Caco-2 (cell line): ENCODE data around the gene GPR17. TPM values are rescaled to one million over a fixed set of nuclear protein-coding genes. Genes with fewer than 3 reads are reported as not detected.

ENCODE experiments used
- BruUV-seq: library from RNA; stranded (reverse); fragments of 400-500 nt; replicated peaks from 2 replicates; lab custom pipeline; 2021; lab: Mats Ljungman, UMichigan
- CTCF ChIA-PET: fragments of 300-600 bp; sonication (Branson Sonifier 250); formaldehyde crosslinking; loops from one replicate; lab custom pipeline; 2022; ENCODE audit warnings: antibody characterized with exemption; lab: Charles Lee
- POLR2A ChIA-PET: fragments of 300-600 bp; sonication (Branson Sonifier 250); formaldehyde crosslinking; loops from one replicate; lab custom pipeline; 2022; ENCODE audit warnings: antibody characterized with exemption; lab: Charles Lee
- DNase-seq, 2 experiments: peaks; one replicate each; pipeline versions ENCODE4 v3.0.0 to v3.0.0-alpha.2; 2020 to 2022
- H3K27me3 ChIP-seq: replicated peaks from 2 replicates; pipeline ENCODE4 v1.6.0; 2011; ENCODE audit warnings: low read length; ENCODE audit not compliant: control insufficient read depth, insufficient read depth
- H3K36me3 ChIP-seq: 2 replicates; pipeline ENCODE4 v1.5.1; 2011; ENCODE audit warnings: low read length; ENCODE audit not compliant: control insufficient read depth, insufficient read depth
- H3K4me1 ChIP-seq: fragments of 250-450 bp; sonication (Bioruptor Pico); 2 replicates; pipeline ENCODE4 v1.5.1; 2020; ENCODE audit warnings: mild to moderate bottlenecking
- H3K4me3 ChIP-seq: 2 replicates; pipeline ENCODE4 v1.5.1; 2011; ENCODE audit warnings: low read depth, mild to moderate bottlenecking, control low read depth, low read length
- H3K9me3 ChIP-seq: fragments of 250-450 bp; sonication (Bioruptor Pico); 2 replicates; pipeline ENCODE4 v1.5.1; 2020; ENCODE audit warnings: mild to moderate bottlenecking, moderate library complexity
- H3K27ac Mint-ChIP-seq: one replicate; pipeline ENCODE4 v1.8.0; 2022; ENCODE audit warnings: mixed read lengths; ENCODE audit not compliant: unreplicated experiment
- H3K27me3 Mint-ChIP-seq: one replicate; pipeline ENCODE4 v1.8.0; 2022; ENCODE audit warnings: mixed read lengths; ENCODE audit not compliant: insufficient read depth, unreplicated experiment
- H3K36me3 Mint-ChIP-seq: one replicate; pipeline ENCODE4 v1.8.0; 2022; ENCODE audit warnings: mild to moderate bottlenecking, mixed read lengths; ENCODE audit not compliant: insufficient read depth, unreplicated experiment
- H3K4me1 Mint-ChIP-seq: one replicate; pipeline ENCODE4 v1.8.0; 2022; ENCODE audit warnings: low read depth, mixed read lengths; ENCODE audit not compliant: unreplicated experiment
- H3K4me3 Mint-ChIP-seq: one replicate; pipeline ENCODE4 v1.8.0; 2022; ENCODE audit warnings: mild to moderate bottlenecking, moderate library complexity, mixed read lengths; ENCODE audit not compliant: unreplicated experiment
- H3K9me3 Mint-ChIP-seq: one replicate; pipeline ENCODE4 v1.8.0; 2022; ENCODE audit warnings: mixed read lengths; ENCODE audit not compliant: unreplicated experiment
- CTCF ChIP-seq, 2 experiments: fragments of 200-600 bp in 1 of 2; IDR thresholded peaks; 1 replicate in 1 of 2; 2 replicates in 1 of 2; pipeline versions ENCODE4 v1.5.1 to v1.8.0; 2011 to 2022; ENCODE audit warnings: antibody characterized with exemption in 1 of 2, control low read depth in 1 of 2, inconsistent platforms in 1 of 2, low read depth in 1 of 2, low read length in 1 of 2, mild to moderate bottlenecking in 1 of 2, moderate library complexity in 1 of 2; ENCODE audit not compliant: insufficient read depth in 1 of 2, severe bottlenecking in 1 of 2, unreplicated experiment in 1 of 2
- intact Hi-C: fragments of 100-400 bp; cut with micrococcal nuclease; formaldehyde crosslinking; loops from one replicate; pipeline ENCODE4 v1.10.0; 2022; ENCODE audit not compliant: unreplicated experiment
- total RNA-seq: library from RNA; stranded (reverse); gene quantifications from 2 replicates; pipeline ENCODE4 v1.2.3, GENCODE V29; 2022

Gene GPR17
- total RNA-seq, 1 experiment from 2014 or later: not detected

DNA sequence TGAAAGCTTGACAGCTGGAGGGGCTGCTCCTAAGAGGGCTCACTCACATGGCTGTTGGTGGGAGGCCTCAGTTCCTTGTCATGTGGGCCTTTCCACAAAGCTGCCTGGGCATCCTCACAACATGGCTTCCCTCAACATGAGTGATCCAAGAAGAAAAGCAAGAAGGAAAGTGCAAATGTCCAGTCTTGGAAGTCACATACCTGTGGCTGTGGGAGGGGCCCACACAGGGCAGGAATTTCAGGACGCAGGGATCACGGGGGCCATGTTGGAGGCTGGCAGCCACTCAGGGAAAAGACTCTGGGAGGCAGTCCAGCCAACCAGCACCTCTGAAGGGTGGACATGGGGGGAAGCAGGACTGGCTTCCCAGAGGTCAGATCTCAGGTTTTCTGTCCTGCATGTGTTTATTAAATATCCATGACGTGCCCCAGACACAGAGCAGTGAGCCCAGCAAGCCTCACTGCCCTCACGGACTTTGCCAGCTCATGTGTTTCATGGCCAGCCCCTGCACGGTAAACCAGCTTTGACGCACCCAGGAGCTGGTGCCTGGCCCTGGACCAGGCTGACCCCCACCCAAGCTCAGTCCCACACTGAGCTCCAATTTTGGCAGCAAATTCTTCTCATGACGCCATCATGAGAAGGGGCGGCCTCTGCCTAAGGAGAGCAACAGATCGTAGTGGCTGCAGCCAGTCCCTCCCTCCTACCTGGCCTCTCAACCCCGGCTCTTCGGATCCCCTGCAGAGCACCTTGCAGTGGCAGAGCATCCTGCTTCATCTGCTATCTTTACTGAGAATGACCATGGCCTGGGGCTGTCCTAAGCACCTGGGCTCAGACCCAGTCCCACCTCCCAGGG lies 34.7 kb upstream of the GPR17 start:
- Mint-ChIP-seq H3K9me3 (peaks cover 14% of the 10 kb centered on the region), H3K36me3 (peaks cover 5% of the 10 kb centered on the region), H3K27me3 (peaks cover 6% of the 10 kb centered on the region), H3K4me1 (no peaks in the 10 kb centered on the region), H3K4me3 (no peak overlapping the region), H3K27ac (no peak overlapping the region)
- intact Hi-C loops: no loop called here
- Histone ChIP-seq H3K4me3 (no peak overlapping the region), H3K4me1 (no peaks in the 10 kb centered on the region), H3K9me3 (peaks cover 11% of the 10 kb centered on the region), H3K27me3 (no peaks in the 10 kb centered on the region), H3K36me3 (no peaks in the 10 kb centered on the region)
- peak in 1 of 2 experiments; percentile 30 for DNase-seq
- ChIA-PET CTCF (no interaction called here), POLR2A (no interaction called here)
- BruUV-seq: no TSS peak
- TF ChIP-seq CTCF (IDR thresholded peaks at IDR 0.05; ENCODE audit: insufficient read depth in 1 of 2, low read depth in 1 of 2, low read length in 1 of 2, severe bottlenecking in 1 of 2, unreplicated experiment in 1 of 2): no peak

DNA sequence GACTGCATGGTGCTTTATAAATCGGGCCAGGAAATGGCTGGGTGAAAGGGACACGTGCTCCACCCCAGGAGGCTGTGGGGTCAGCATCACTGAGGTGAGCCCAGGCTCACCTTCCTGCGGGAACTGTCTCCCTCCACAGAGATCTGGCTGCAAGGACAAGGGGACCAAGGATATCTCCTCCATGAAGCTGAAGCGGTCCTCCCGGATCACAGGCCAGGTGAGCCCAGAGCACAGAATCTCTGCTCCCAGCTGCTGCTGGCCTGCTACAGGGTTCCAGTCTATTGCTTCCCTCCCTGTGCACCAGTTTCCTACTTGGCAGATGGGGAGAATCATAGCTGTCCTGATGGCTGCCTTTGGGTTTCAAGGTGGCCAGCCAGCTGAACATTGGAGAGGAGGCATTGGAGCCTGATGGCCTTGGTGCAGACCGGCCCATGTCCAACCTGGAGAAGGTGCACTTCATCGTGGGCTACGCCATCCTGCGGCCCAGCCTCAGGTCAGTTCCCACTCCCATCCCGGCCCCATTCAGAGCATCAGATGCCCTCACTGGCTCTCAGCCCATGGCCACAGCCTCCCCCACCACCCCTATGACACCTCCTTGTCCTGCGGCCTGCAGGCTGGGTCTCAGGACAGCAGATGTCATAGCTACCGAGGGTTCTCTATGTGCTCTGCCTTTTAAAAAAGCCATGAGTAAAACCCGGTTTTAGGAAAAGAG lies 33.7 kb upstream of the GPR17 start:
- TF ChIP-seq CTCF (IDR thresholded peaks at IDR 0.05; ENCODE audit: insufficient read depth in 1 of 2, low read depth in 1 of 2, low read length in 1 of 2, severe bottlenecking in 1 of 2, unreplicated experiment in 1 of 2): no peak
- Histone ChIP-seq H3K36me3 (no peaks in the 10 kb centered on the region), H3K4me3 (no peak overlapping the region), H3K4me1 (no peaks in the 10 kb centered on the region), H3K27me3 (no peaks in the 10 kb centered on the region), H3K9me3 (peaks cover 11% of the 10 kb centered on the region)
- intact Hi-C loops: no loop called here
- Mint-ChIP-seq H3K4me3 (no peak overlapping the region), H3K27ac (no peak overlapping the region), H3K36me3 (peaks cover 5% of the 10 kb centered on the region), H3K27me3 (peaks cover 6% of the 10 kb centered on the region), H3K9me3 (peaks cover 14% of the 10 kb centered on the region), H3K4me1 (no peaks in the 10 kb centered on the region)
- DNase-seq: peak in 1 of 2 experiments; percentile 21
- BruUV-seq: no TSS peak
- ChIA-PET CTCF (no interaction called here), POLR2A (no interaction called here)

DNA sequence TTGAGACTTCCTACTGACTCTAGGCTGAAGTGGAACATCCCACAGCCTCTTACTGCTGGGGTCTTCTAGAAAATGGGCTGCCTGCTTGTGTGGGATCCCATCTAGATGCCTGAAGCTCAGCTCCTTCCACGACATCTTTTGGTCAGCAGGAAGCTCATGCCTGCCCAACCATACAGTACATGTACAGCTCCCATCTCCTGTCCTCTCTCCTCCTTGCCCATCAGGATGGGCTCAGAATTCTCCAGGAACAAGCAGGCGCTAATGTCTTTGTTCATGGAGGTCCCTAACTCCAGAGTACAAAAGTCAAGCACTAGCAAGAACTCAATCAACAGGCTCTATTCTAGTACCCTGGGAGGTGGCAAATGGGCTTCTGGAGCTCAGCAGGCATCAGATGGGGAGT lies 31.7 kb upstream of the GPR17 start:
- peaks cover 14% of the 10 kb centered on the region for H3K9me3 Mint-ChIP-seq
- Histone ChIP-seq H3K4me3 (no peak overlapping the region), H3K27me3 (no peaks in the 10 kb centered on the region), H3K9me3 (peaks cover 11% of the 10 kb centered on the region), H3K36me3 (no peaks in the 10 kb centered on the region), H3K4me1 (no peaks in the 10 kb centered on the region)
- POLR2A ChIA-PET: no interaction called here
- CTCF ChIA-PET: interaction anchor here (0.6 to 1.1 kb wide), 2 partner anchors 23 to 546 kb away, joined by 3 read pairs; no protein-coding TSS in a partner anchor
- H3K27me3 Mint-ChIP-seq: peaks cover 8% of the 10 kb centered on the region
- DNase-seq: no peak
- intact Hi-C loops: no loop called here
- BruUV-seq: no TSS peak
- no peak overlapping the region for H3K4me3 Mint-ChIP-seq
- no peak overlapping the region for H3K27ac Mint-ChIP-seq
- no peaks in the 10 kb centered on the region for H3K4me1 Mint-ChIP-seq
- peaks cover 5% of the 10 kb centered on the region for H3K36me3 Mint-ChIP-seq
- no peak for TF ChIP-seq CTCF (IDR thresholded peaks at IDR 0.05; ENCODE audit: insufficient read depth in 1 of 2, low read depth in 1 of 2, low read length in 1 of 2, severe bottlenecking in 1 of 2, unreplicated experiment in 1 of 2)
